ENCODE results near the gene TEAD3. TPM values are rescaled to one million over a fixed set of nuclear protein-coding genes. Genes with fewer than 3 reads are reported as not detected.

TEAD3 gene
- total and polyA plus RNA-seq, 7 donors = 12.1 to 44.3 (median 23.0) TPM

GRCh38 chr6:35524380-35525020, 27.6 kb upstream of the TEAD3 start:
- no peaks in the 10 kb centered on the region for H3K9me3 ChIP-seq
- WGBS, 3 donors = 84 to 94% (median 91%) methylated on average over 3 of the region's 3 CpGs
- no peak for DNase-seq
- intact Hi-C loops (cut with DNase I) = no loop called here
- no peak for ATAC-seq
- no peak for TF ChIP-seq CTCF (IDR thresholded peaks at IDR 0.05)
- H3K27ac ChIP-seq = no peak overlapping the region
- H3K36me3 ChIP-seq (ENCODE audit: insufficient read depth in 1 of 2, low read depth in 1 of 2) = no peaks in the 10 kb centered on the region
- H3K27me3 ChIP-seq (ENCODE audit: insufficient read depth in 3 of 3, low read length in 2 of 3) = no peaks in the 10 kb centered on the region
- H3K4me3 ChIP-seq = no peak overlapping the region
- H3K4me1 ChIP-seq = no peaks in the 10 kb centered on the region

GRCh38 chr6:35522660-35523658, 26.1 kb upstream of the TEAD3 start:
- Histone ChIP-seq H3K36me3 (ENCODE audit: insufficient read depth in 1 of 2, low read depth in 1 of 2) (no peaks in the 10 kb centered on the region), H3K4me3 (peak overlapping the region; percentile 52), H3K27me3 (ENCODE audit: insufficient read depth in 3 of 3, low read length in 2 of 3) (no peaks in the 10 kb centered on the region), H3K4me1 (no peaks in the 10 kb centered on the region), H3K27ac (no peak overlapping the region), H3K9me3 (no peaks in the 10 kb centered on the region)
- ATAC-seq (peak; percentile 89 to 97 (median 94)), DNase-seq (peak; percentile 75 to 88)
- peak; percentile 99 for TF ChIP-seq CTCF (IDR thresholded peaks at IDR 0.05)
- intact Hi-C loops (cut with DNase I) = loop anchor here (1.0 kb wide), 3 partner anchors 60 to 215 kb away; partner anchors contain the start of gene ARMC12 (in 1 of the 2)
- 33 to 38% (median 35%) methylated on average over 30 to 32 of the region's 32 CpGs for WGBS, 3 donors

- intact Hi-C loops (cut with DNase I) = loop anchor here in 1 of 2 donors (1.0 kb wide), 1 partner anchor 216 kb away; no protein-coding TSS in a partner anchor
- H3K27ac ChIP-seq = no peak overlapping the region
- H3K4me3 ChIP-seq = no peak overlapping the region
- WGBS, 3 donors = 55 to 64% (median 63%) methylated on average over 12 of the region's 12 CpGs
- H3K4me1 ChIP-seq = no peaks in the 10 kb centered on the region
- no peak for TF ChIP-seq CTCF (IDR thresholded peaks at IDR 0.05)
- no peak for DNase-seq
- H3K27me3 ChIP-seq (ENCODE audit: insufficient read depth in 3 of 3, low read length in 2 of 3) = no peaks in the 10 kb centered on the region
- no peaks in the 10 kb centered on the region for H3K36me3 ChIP-seq (ENCODE audit: insufficient read depth in 1 of 2, low read depth in 1 of 2)
- no peak for ATAC-seq
- H3K9me3 ChIP-seq = no peaks in the 10 kb centered on the region
These were observed 25.3 kb upstream of the TEAD3 start for GRCh38 chr6:35522151-35522550.

GRCh38 chr6:35521235-35521634, 24.4 kb upstream of the TEAD3 start:
- no peak for ATAC-seq
- intact Hi-C loops (cut with DNase I) = no loop called here

More at GRCh38 chr6:35521235-35521634, 24.4 kb upstream of the TEAD3 start:
- no peaks in the 10 kb centered on the region for H3K4me1 ChIP-seq
- WGBS, 3 donors = 84 to 97% (median 91%) methylated on average over 4 of the region's 4 CpGs
- no peaks in the 10 kb centered on the region for H3K9me3 ChIP-seq
- no peaks in the 10 kb centered on the region for H3K36me3 ChIP-seq (ENCODE audit: insufficient read depth in 1 of 2, low read depth in 1 of 2)
- DNase-seq = no peak
- H3K27me3 ChIP-seq (ENCODE audit: insufficient read depth in 3 of 3, low read length in 2 of 3) = no peaks in the 10 kb centered on the region
- H3K27ac ChIP-seq = no peak overlapping the region
- no peak for TF ChIP-seq CTCF (IDR thresholded peaks at IDR 0.05)
- H3K4me3 ChIP-seq = no peak overlapping the region

Data from psoas muscle (tissue), 8 donors.